Spleen (tissue), 11 donors: ENCODE results near the gene ERBB4. TPM values are rescaled to one million over a fixed set of nuclear protein-coding genes. Genes with fewer than 3 reads are reported as not detected.

ENCODE experiments used
- DNase-seq: peaks from one replicate; pipeline ENCODE4 v3.0.0-alpha.2; 2020
- H3K27ac ChIP-seq, 8 donors: fragments of 200-600 bp; sonication (generic) in 7 of 8; 1 replicate in 4 of 8; 2 replicates in 4 of 8; pipeline versions ENCODE4 v1.5.0 to v1.8.0; 2016 to 2021; ENCODE audit warnings: inconsistent platforms in 4 of 8, mild to moderate bottlenecking in 4 of 8, moderate library complexity in 1 of 8
- H3K27me3 ChIP-seq, 7 donors: fragments of 200-600 bp; sonication (generic) in 6 of 7; replicated peaks in 1 of 7; 1 replicate in 4 of 7; 2 replicates in 3 of 7; pipeline versions ENCODE4 v1.5.0 to v1.8.0; 2016 to 2021; ENCODE audit warnings: inconsistent platforms in 3 of 7, mild to moderate bottlenecking in 1 of 7
- H3K36me3 ChIP-seq, 6 donors: fragments of 200-600 bp; sonication (generic) in 5 of 6; 1 replicate in 4 of 6; 2 replicates in 2 of 6; pipeline versions ENCODE4 v1.5.0 to v1.8.0; 2016 to 2021; ENCODE audit warnings: inconsistent platforms in 2 of 6
- H3K4me1 ChIP-seq, 6 donors: fragments of 200-600 bp; sonication (generic) in 5 of 6; 1 replicate in 3 of 6; 2 replicates in 3 of 6; pipeline versions ENCODE4 v1.5.0 to v1.8.0; 2016 to 2021; ENCODE audit warnings: inconsistent platforms in 3 of 6
- H3K4me3 ChIP-seq, 8 donors: fragments of 200-600 bp; sonication (generic) in 7 of 8; 1 replicate in 4 of 8; 2 replicates in 4 of 8; pipeline versions ENCODE4 v1.5.0 to v1.8.0; 2016 to 2021; ENCODE audit warnings: inconsistent platforms in 4 of 8, mild to moderate bottlenecking in 4 of 8, moderate library complexity in 2 of 8
- H3K9me3 ChIP-seq, 8 donors: fragments of 200-600 bp; sonication (generic) in 7 of 8; 1 replicate in 4 of 8; 2 replicates in 4 of 8; pipeline versions ENCODE4 v1.5.0 to v1.8.0; 2016 to 2021; ENCODE audit warnings: inconsistent platforms in 4 of 8
- CTCF ChIP-seq, 11 experiments: fragments of 200-600 bp in 7 of 11; fragments of 450-650 bp in 4 of 11; sonication (generic) in 4 of 11; IDR thresholded peaks in 8 of 11; conservative IDR thresholded peaks in 3 of 11; 1 replicate in 7 of 11; 2 replicates in 4 of 11; pipeline versions ENCODE4 v1.4.0 to v1.8.0; 2016 to 2021; ENCODE audit warnings: antibody characterized with exemption in 11 of 11, inconsistent platforms in 4 of 11, mild to moderate bottlenecking in 1 of 11
- POLR2A ChIP-seq, 3 donors: fragments of 450-650 bp; IDR thresholded peaks; one replicate each; pipeline ENCODE4 v1.5.1; 2017; ENCODE audit warnings: antibody characterized with exemption in 3 of 3, mild to moderate bottlenecking in 1 of 3
- POLR2AphosphoS5 ChIP-seq, 3 donors: sonication (generic); formaldehyde crosslinking; IDR thresholded peaks; one replicate each; pipeline ENCODE4 v1.5.1; 2017; ENCODE audit warnings: antibody characterized with exemption in 3 of 3
- WGBS, 5 donors: extraction: QIAGEN DNeasy Blood & Tissue Kit in 3 of 5; methylation state at CpG; one replicate each; pipeline versions ENCODE4 v1.1.5 to v1.1.7; 2013 to 2018; 5-methylcytosine and 5-hydroxymethylcytosine counted together
- intact Hi-C: fragments of 100-400 bp; cut with DNase I; formaldehyde crosslinking; loops from one replicate; pipeline ENCODE4 v1.15.0; 2023; ENCODE audit warnings: low total_unique reads
- polyA plus RNA-seq, 3 donors: library from polyadenylated mRNA; stranded (reverse); fragments of 200-250 nt; gene quantifications; one replicate each; pipeline ENCODE4 v1.2.1, GENCODE V29; 2013
- total RNA-seq, 7 donors: library from RNA; depleted of rRNA in 3 of 7; stranded (reverse); fragments of >200 nt in 3 of 7; fragmentation: NEBNext Ultra II Directional in 4 of 7; extraction: Animal tissue kit (Norgen Biotek cat#: 25700) in 4 of 7; gene quantifications; one replicate each; pipeline versions ENCODE4 v1.1.0 to v1.2.1, GENCODE V29; 2016 to 2021
- donor health status: healthy with polysubstance abuse.
- donor health status: DM: no; HTN: no; CAD: no; lungs with moderate emphysema.
- donor health status: DM: no; HTN: no; CAD: no.
- donor health status: Bipolar disorder and iron deficiency.
- donor health status: healthy.
- donor health status: DM: no; HTN: no; CAD: no.
- donor health status: DM: yes; HTN: yes; CAD: no.

The ERBB4 gene
- total and polyA plus RNA-seq, 10 donors = under 0.01 to 1.4 (median 0.35) TPM

GRCh38 chr2:212141499-212141898, 397.1 kb downstream of the ERBB4 start:
- H3K9me3 ChIP-seq = no peaks in the 10 kb centered on the region
- TF ChIP-seq POLR2A (IDR thresholded peaks at IDR 0.05) = no peak
- no peak for TF ChIP-seq POLR2AphosphoS5 (IDR thresholded peaks at IDR 0.05)
- TF ChIP-seq CTCF (IDR thresholded peaks at IDR 0.05 in 8 of 11, conservative IDR thresholded peaks at IDR 0.05 in 3 of 11) = no peak
- no peaks in the 10 kb centered on the region for H3K36me3 ChIP-seq
- no peak overlapping the region for H3K27ac ChIP-seq
- H3K4me3 ChIP-seq = no peak overlapping the region
- DNase-seq = no peak
- intact Hi-C loops = no loop called here
- no peaks in the 10 kb centered on the region for H3K27me3 ChIP-seq
- WGBS, 5 donors = 68 to 80% (median 72%) methylated on average over 1 of the region's 1 CpG
- no peaks in the 10 kb centered on the region for H3K4me1 ChIP-seq

- Histone ChIP-seq H3K36me3 (no peaks in the 10 kb centered on the region), H3K27ac (no peak overlapping the region), H3K9me3 (no peaks in the 10 kb centered on the region), H3K4me3 (no peak overlapping the region), H3K4me1 (no peaks in the 10 kb centered on the region), H3K27me3 (no peaks in the 10 kb centered on the region)
- WGBS, 5 donors = 47 to 62% (median 62%) methylated on average over 2 of the region's 2 CpGs
- no peak for DNase-seq
- intact Hi-C loops = no loop called here
- TF ChIP-seq CTCF (IDR thresholded peaks at IDR 0.05 in 8 of 11, conservative IDR thresholded peaks at IDR 0.05 in 3 of 11) (no peak), POLR2A (IDR thresholded peaks at IDR 0.05) (no peak), POLR2AphosphoS5 (IDR thresholded peaks at IDR 0.05) (no peak)
Measured at GRCh38 chr2:212136216-212136795, 402.3 kb downstream of the ERBB4 start.

GRCh38 chr2:212135739-212136138, 402.9 kb downstream of the ERBB4 start:
- intact Hi-C loops = no loop called here
- no peak overlapping the region for H3K4me3 ChIP-seq
- no peaks in the 10 kb centered on the region for H3K9me3 ChIP-seq
- WGBS, 5 donors = 51 to 73% (median 63%) methylated on average over 2 of the region's 2 CpGs
- H3K27me3 ChIP-seq = no peaks in the 10 kb centered on the region
- H3K4me1 ChIP-seq = no peaks in the 10 kb centered on the region
- H3K27ac ChIP-seq = no peak overlapping the region
- DNase-seq = no peak
- no peaks in the 10 kb centered on the region for H3K36me3 ChIP-seq
- TF ChIP-seq POLR2A (IDR thresholded peaks at IDR 0.05) (no peak), POLR2AphosphoS5 (IDR thresholded peaks at IDR 0.05) (no peak), CTCF (IDR thresholded peaks at IDR 0.05 in 8 of 11, conservative IDR thresholded peaks at IDR 0.05 in 3 of 11) (no peak)

- Histone ChIP-seq H3K36me3 (no peaks in the 10 kb centered on the region), H3K27me3 (no peaks in the 10 kb centered on the region), H3K4me1 (no peaks in the 10 kb centered on the region), H3K27ac (no peak overlapping the region), H3K9me3 (no peaks in the 10 kb centered on the region), H3K4me3 (no peak overlapping the region)
- 74 to 87% (median 77%) methylated on average over 2 of the region's 2 CpGs for WGBS, 5 donors
- TF ChIP-seq POLR2AphosphoS5 (IDR thresholded peaks at IDR 0.05) (no peak), CTCF (IDR thresholded peaks at IDR 0.05 in 8 of 11, conservative IDR thresholded peaks at IDR 0.05 in 3 of 11) (no peak), POLR2A (IDR thresholded peaks at IDR 0.05) (no peak)
- intact Hi-C loops = no loop called here
- DNase-seq = no peak
Measured at GRCh38 chr2:212133337-212133736, 405.3 kb downstream of the ERBB4 start.
